Neural progenitor cell (in vitro differentiated cells): ENCODE results near the gene ANKS1B.

Source experiments
- EZH2phosphoT487 ChIP-seq: fragments of 200-600 bp; sonication (generic); IDR thresholded peaks from 2 replicates; pipeline ENCODE4 v1.6.1; 2017; ENCODE audit warnings: antibody characterized with exemption
- TF ChIP-seq, protein P1 (sequence below): fragments of 200-600 bp; sonication (generic); IDR thresholded peaks from 2 replicates; pipeline ENCODE4 v1.5.1; 2017; ENCODE audit warnings: antibody characterized with exemption, mild to moderate bottlenecking

GRCh38 chr12:99195474-99195873, 789.3 kb downstream of the ANKS1B start:
- no peak for TF ChIP-seq EZH2phosphoT487
- TF ChIP-seq, protein P1, sequence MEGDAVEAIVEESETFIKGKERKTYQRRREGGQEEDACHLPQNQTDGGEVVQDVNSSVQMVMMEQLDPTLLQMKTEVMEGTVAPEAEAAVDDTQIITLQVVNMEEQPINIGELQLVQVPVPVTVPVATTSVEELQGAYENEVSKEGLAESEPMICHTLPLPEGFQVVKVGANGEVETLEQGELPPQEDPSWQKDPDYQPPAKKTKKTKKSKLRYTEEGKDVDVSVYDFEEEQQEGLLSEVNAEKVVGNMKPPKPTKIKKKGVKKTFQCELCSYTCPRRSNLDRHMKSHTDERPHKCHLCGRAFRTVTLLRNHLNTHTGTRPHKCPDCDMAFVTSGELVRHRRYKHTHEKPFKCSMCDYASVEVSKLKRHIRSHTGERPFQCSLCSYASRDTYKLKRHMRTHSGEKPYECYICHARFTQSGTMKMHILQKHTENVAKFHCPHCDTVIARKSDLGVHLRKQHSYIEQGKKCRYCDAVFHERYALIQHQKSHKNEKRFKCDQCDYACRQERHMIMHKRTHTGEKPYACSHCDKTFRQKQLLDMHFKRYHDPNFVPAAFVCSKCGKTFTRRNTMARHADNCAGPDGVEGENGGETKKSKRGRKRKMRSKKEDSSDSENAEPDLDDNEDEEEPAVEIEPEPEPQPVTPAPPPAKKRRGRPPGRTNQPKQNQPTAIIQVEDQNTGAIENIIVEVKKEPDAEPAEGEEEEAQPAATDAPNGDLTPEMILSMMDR: no peak
